Measurements from ENCODE around the gene PDLIM3.

- no peak for TF ChIP-seq EZH2 (optimal IDR thresholded peaks at IDR 0.05; ENCODE audit: low read depth, low read length)
- TF ChIP-seq CTCF (IDR thresholded peaks at IDR 0.05; ENCODE audit: low read length), result no peak
- no peak for TF ChIP-seq EZH2phosphoT487 (IDR thresholded peaks at IDR 0.05; ENCODE audit: low read length)
Observed at GRCh38 chr4:185580699-185581098, 45.4 kb upstream of the PDLIM3 start.

Data from MM.1S (cell line).